ENCODE results near the gene PLXDC2.

DNA sequence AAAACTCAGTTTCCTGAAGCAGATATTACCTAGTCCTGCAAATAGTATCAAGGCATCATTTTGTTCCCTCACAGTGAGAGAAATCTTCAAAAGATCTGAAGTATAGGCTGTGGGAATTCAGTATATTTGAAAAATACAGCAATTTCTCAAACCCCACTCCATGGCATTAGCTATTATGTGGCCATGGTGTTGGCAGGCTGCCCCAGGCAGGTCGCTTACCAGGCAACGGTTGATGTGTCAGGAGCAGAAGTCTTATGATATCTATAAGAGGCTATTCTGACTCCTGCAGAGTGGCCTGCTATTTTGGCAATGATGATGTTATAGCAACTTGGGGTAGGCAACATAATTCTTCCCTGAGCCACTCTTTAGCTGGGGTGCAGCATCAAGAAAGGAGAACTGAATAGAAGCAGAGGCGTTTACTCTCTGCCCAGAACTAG, 187.9 kb downstream of the PLXDC2 start:
- no peak for TF ChIP-seq CHD2 (IDR thresholded peaks at IDR 0.05; ENCODE audit: borderline replicate concordance, low read depth, low read length)
- no peak for TF ChIP-seq MXI1 (IDR thresholded peaks at IDR 0.05; ENCODE audit: low read depth, low read length)
- TF ChIP-seq, protein P1, sequence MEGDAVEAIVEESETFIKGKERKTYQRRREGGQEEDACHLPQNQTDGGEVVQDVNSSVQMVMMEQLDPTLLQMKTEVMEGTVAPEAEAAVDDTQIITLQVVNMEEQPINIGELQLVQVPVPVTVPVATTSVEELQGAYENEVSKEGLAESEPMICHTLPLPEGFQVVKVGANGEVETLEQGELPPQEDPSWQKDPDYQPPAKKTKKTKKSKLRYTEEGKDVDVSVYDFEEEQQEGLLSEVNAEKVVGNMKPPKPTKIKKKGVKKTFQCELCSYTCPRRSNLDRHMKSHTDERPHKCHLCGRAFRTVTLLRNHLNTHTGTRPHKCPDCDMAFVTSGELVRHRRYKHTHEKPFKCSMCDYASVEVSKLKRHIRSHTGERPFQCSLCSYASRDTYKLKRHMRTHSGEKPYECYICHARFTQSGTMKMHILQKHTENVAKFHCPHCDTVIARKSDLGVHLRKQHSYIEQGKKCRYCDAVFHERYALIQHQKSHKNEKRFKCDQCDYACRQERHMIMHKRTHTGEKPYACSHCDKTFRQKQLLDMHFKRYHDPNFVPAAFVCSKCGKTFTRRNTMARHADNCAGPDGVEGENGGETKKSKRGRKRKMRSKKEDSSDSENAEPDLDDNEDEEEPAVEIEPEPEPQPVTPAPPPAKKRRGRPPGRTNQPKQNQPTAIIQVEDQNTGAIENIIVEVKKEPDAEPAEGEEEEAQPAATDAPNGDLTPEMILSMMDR (IDR thresholded peaks at IDR 0.05 in 2 of 3, conservative IDR thresholded peaks at IDR 0.05 in 1 of 3; ENCODE audit: control insufficient read depth in 2 of 3, extremely low read depth in 1 of 3, insufficient read depth in 1 of 3, low read depth in 3 of 3, low read length in 3 of 3): no peak
- TF ChIP-seq RCOR1 (conservative IDR thresholded peaks at IDR 0.05; ENCODE audit: low read depth, low read length): no peak
